ENCODE data around the gene RAPGEF1. TPM values are rescaled to one million over a fixed set of nuclear protein-coding genes. Genes with fewer than 3 reads are reported as not detected.

RAPGEF1 gene
- total RNA-seq, 1 donor from 2014 or later = 33.3 TPM

- no peak for DNase-seq (ENCODE audit: low spot score)
- Mint-ChIP-seq H3K27ac (no peak overlapping the region), H3K36me3 (peaks cover 12% of the 10 kb centered on the region), H3K4me1 (peaks cover 48% of the 10 kb centered on the region), H3K9me3 (peaks cover 11% of the 10 kb centered on the region), H3K4me3 (no peak overlapping the region), H3K27me3 (ENCODE audit: insufficient read depth, low read depth) (no peaks in the 10 kb centered on the region)
- Histone ChIP-seq H3K4me1 (peaks cover 31% of the 10 kb centered on the region), H3K9me3 (ENCODE audit: low read depth) (no peaks in the 10 kb centered on the region), H3K27me3 (no peaks in the 10 kb centered on the region), H3K4me2 (no peak overlapping the region), H3F3A (ENCODE audit: low read depth) (peaks cover 12% of the 10 kb centered on the region), H4K20me1 (ENCODE audit: low read depth) (peaks cover 46% of the 10 kb centered on the region), H2AFZ (replicated peaks) (no peak overlapping the region), H3K4me3 (no peak overlapping the region), H3K79me2 (ENCODE audit: low read depth) (peaks cover 28% of the 10 kb centered on the region), H3K9ac (no peak overlapping the region), H3K36me3 (no peaks in the 10 kb centered on the region), H3K27ac (no peak overlapping the region)
- TF ChIP-seq, protein P1, sequence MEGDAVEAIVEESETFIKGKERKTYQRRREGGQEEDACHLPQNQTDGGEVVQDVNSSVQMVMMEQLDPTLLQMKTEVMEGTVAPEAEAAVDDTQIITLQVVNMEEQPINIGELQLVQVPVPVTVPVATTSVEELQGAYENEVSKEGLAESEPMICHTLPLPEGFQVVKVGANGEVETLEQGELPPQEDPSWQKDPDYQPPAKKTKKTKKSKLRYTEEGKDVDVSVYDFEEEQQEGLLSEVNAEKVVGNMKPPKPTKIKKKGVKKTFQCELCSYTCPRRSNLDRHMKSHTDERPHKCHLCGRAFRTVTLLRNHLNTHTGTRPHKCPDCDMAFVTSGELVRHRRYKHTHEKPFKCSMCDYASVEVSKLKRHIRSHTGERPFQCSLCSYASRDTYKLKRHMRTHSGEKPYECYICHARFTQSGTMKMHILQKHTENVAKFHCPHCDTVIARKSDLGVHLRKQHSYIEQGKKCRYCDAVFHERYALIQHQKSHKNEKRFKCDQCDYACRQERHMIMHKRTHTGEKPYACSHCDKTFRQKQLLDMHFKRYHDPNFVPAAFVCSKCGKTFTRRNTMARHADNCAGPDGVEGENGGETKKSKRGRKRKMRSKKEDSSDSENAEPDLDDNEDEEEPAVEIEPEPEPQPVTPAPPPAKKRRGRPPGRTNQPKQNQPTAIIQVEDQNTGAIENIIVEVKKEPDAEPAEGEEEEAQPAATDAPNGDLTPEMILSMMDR (IDR thresholded peaks at IDR 0.05) = no peak
- TF ChIP-seq EZH2phosphoT487 (IDR thresholded peaks at IDR 0.05) = no peak
- no peak for TF ChIP-seq EZH2 (IDR thresholded peaks at IDR 0.05)
Measured at GRCh38 chr9:131668057-131668438, 71.8 kb downstream of the RAPGEF1 start.

- Histone ChIP-seq H3K9ac (no peak overlapping the region), H3K36me3 (no peaks in the 10 kb centered on the region)
- H3K27ac Mint-ChIP-seq = no peak overlapping the region
Measured at GRCh38 chr9:131667576-131667975, 72.3 kb downstream of the RAPGEF1 start.

GRCh38 chr9:131666774-131667173, 73.1 kb downstream of the RAPGEF1 start:
- Histone ChIP-seq H2AFZ (replicated peaks) (no peak overlapping the region), H3K9ac (no peak overlapping the region), H3K4me1 (peaks cover 24% of the 10 kb centered on the region), H3K4me3 (no peak overlapping the region), H3K27me3 (no peaks in the 10 kb centered on the region), H4K20me1 (ENCODE audit: low read depth) (peaks cover 35% of the 10 kb centered on the region), H3K27ac (no peak overlapping the region), H3K4me2 (no peak overlapping the region), H3K79me2 (ENCODE audit: low read depth) (peaks cover 28% of the 10 kb centered on the region), H3K36me3 (no peaks in the 10 kb centered on the region), H3F3A (ENCODE audit: low read depth) (peaks cover 12% of the 10 kb centered on the region), H3K9me3 (ENCODE audit: low read depth) (no peaks in the 10 kb centered on the region)
- H3K4me1 Mint-ChIP-seq = peaks cover 37% of the 10 kb centered on the region
- TF ChIP-seq EZH2phosphoT487 (IDR thresholded peaks at IDR 0.05) (no peak), EZH2 (IDR thresholded peaks at IDR 0.05) (no peak)
- TF ChIP-seq, protein P1 (IDR thresholded peaks at IDR 0.05) = no peak
- H3K27me3 Mint-ChIP-seq (ENCODE audit: insufficient read depth, low read depth) = no peaks in the 10 kb centered on the region
- peaks cover 19% of the 10 kb centered on the region for H3K36me3 Mint-ChIP-seq
- no peak overlapping the region for H3K4me3 Mint-ChIP-seq
- peaks cover 19% of the 10 kb centered on the region for H3K9me3 Mint-ChIP-seq
- no peak for DNase-seq (ENCODE audit: low spot score)
- H3K27ac Mint-ChIP-seq = no peak overlapping the region

More at GRCh38 chr9:131667576-131667975, 72.3 kb downstream of the RAPGEF1 start:
- no peak for DNase-seq (ENCODE audit: low spot score)
- Mint-ChIP-seq H3K36me3 (peaks cover 15% of the 10 kb centered on the region), H3K4me3 (no peak overlapping the region), H3K4me1 (peaks cover 44% of the 10 kb centered on the region), H3K27me3 (ENCODE audit: insufficient read depth, low read depth) (no peaks in the 10 kb centered on the region), H3K9me3 (peaks cover 14% of the 10 kb centered on the region)
- H2AFZ ChIP-seq (replicated peaks) = no peak overlapping the region
- TF ChIP-seq EZH2 (IDR thresholded peaks at IDR 0.05) (no peak), EZH2phosphoT487 (IDR thresholded peaks at IDR 0.05) (no peak)
- TF ChIP-seq, protein P1 (IDR thresholded peaks at IDR 0.05) = no peak
- H4K20me1 ChIP-seq (ENCODE audit: low read depth) = peaks cover 43% of the 10 kb centered on the region
- H3K4me3 ChIP-seq = no peak overlapping the region
- H3K4me2 ChIP-seq = no peak overlapping the region
- peaks cover 12% of the 10 kb centered on the region for H3F3A ChIP-seq (ENCODE audit: low read depth)
- H3K9me3 ChIP-seq (ENCODE audit: low read depth) = no peaks in the 10 kb centered on the region
- no peaks in the 10 kb centered on the region for H3K27me3 ChIP-seq
- H3K4me1 ChIP-seq = peaks cover 28% of the 10 kb centered on the region
- peaks cover 28% of the 10 kb centered on the region for H3K79me2 ChIP-seq (ENCODE audit: low read depth)
- no peak overlapping the region for H3K27ac ChIP-seq
